HEK293T (cell line): ENCODE data around the gene UBB.

Source experiments
- CTCF ChIA-PET: fragments of 350-600 bp; formaldehyde crosslinking; extraction: SDS; loops from one replicate; lab custom pipeline; 2021; ENCODE audit warnings: antibody characterized with exemption, inconsistent platforms; lab: Yijun Ruan, JAX
- POLR2A ChIA-PET: fragments of 350-600 bp; formaldehyde crosslinking; extraction: SDS; loops from one replicate; lab custom pipeline; 2020; ENCODE audit warnings: antibody characterized with exemption, inconsistent platforms; lab: Yijun Ruan, JAX
- DNase-seq: peaks from one replicate; pipeline ENCODE4 v3.0.0; 2012; ENCODE audit warnings: mixed read lengths; ENCODE audit errors: extremely low spot score
- ARNT ChIP-seq: fragments of 450-650 bp; IDR thresholded peaks from 2 replicates; pipeline ENCODE4 v1.6.1; 2017; ENCODE audit warnings: mild to moderate bottlenecking
- BHLHE40 ChIP-seq: fragments of 450-650 bp; IDR thresholded peaks from 2 replicates; pipeline ENCODE4 v1.6.1; 2016; ENCODE audit warnings: mild to moderate bottlenecking, moderate library complexity, borderline replicate concordance
- CTBP1 ChIP-seq: fragments of 450-650 bp; IDR thresholded peaks from 2 replicates; pipeline ENCODE4 v1.6.1; 2016; ENCODE audit warnings: borderline replicate concordance
- ELF4 ChIP-seq: fragments of 450-650 bp; IDR thresholded peaks from 2 replicates; pipeline ENCODE4 v1.6.1; 2017; ENCODE audit warnings: antibody characterized with exemption
- FOXA1 ChIP-seq: fragments of 450-650 bp; IDR thresholded peaks from 2 replicates; pipeline ENCODE4 v1.6.1; 2016; ENCODE audit warnings: mild to moderate bottlenecking
- FOXK2 ChIP-seq: fragments of 450-650 bp; IDR thresholded peaks from 2 replicates; pipeline ENCODE4 v1.6.1; 2016; ENCODE audit warnings: mild to moderate bottlenecking
- FOXM1 ChIP-seq: fragments of 450-650 bp; IDR thresholded peaks from 2 replicates; pipeline ENCODE4 v1.6.1; 2017; ENCODE audit warnings: mild to moderate bottlenecking, borderline replicate concordance
- HDGF ChIP-seq: fragments of 450-650 bp; IDR thresholded peaks from 2 replicates; pipeline ENCODE4 v1.6.1; 2017; ENCODE audit warnings: antibody characterized with exemption, borderline replicate concordance
- L3MBTL2 ChIP-seq: fragments of 450-650 bp; conservative IDR thresholded peaks from 2 replicates; pipeline ENCODE4 v1.6.1; 2016; ENCODE audit warnings: mild to moderate bottlenecking
- LEF1 ChIP-seq: fragments of 450-650 bp; IDR thresholded peaks from 2 replicates; pipeline ENCODE4 v1.6.1; 2017; ENCODE audit warnings: mild to moderate bottlenecking, borderline replicate concordance
- NFRKB ChIP-seq: fragments of 450-650 bp; IDR thresholded peaks from 2 replicates; pipeline ENCODE4 v1.6.1; 2016; ENCODE audit warnings: mild to moderate bottlenecking, moderate library complexity
- PKNOX1 ChIP-seq: fragments of 450-650 bp; IDR thresholded peaks from 2 replicates; pipeline ENCODE4 v1.6.1; 2016
- SP1 ChIP-seq: fragments of 450-650 bp; IDR thresholded peaks from 2 replicates; pipeline ENCODE4 v1.6.1; 2017
- SUZ12 ChIP-seq: fragments of 450-650 bp; IDR thresholded peaks from 2 replicates; pipeline ENCODE4 v1.6.1; 2016; ENCODE audit warnings: mild to moderate bottlenecking
- TARDBP ChIP-seq: fragments of 450-650 bp; IDR thresholded peaks from 2 replicates; pipeline ENCODE4 v1.6.1; 2016
- ZNF384 ChIP-seq: fragments of 450-650 bp; IDR thresholded peaks from 2 replicates; pipeline ENCODE4 v1.6.1; 2016

Gene UBB

DNA sequence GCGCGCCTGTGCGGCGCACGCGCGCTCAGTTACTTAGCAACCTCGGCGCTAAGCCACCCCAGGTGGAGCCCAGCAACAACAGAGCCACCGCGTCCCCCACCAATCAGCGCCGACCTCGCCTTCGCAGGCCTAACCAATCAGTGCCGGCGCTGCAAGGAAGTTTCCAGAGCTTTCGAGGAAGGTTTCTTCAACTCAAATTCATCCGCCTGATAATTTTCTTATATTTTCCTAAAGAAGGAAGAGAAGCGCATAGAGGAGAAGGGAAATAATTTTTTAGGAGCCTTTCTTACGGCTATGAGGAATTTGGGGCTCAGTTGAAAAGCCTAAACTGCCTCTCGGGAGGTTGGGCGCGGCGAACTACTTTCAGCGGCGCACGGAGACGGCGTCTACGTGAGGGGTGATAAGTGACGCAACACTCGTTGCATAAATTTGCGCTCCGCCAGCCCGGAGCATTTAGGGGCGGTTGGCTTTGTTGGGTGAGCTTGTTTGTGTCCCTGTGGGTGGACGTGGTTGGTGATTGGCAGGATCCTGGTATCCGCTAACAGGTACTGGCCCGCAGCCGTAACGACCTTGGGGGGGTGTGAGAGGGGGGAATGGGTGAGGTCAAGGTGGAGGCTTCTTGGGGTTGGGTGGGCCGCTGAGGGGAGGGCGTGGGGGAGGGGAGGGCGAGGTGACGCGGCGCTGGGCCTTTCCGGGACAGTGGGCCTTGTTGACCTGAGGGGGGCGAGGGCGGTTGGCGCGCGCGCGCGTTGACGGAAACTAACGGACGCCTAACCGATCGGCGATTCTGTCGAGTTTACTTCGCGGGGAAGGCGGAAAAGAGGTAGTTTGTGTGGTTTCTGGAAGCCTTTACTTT, at the start of gene UBB:
Gene UBB (plus strand): TSS at position 452 of the 856 bp plus-strand sequence. CDS start 817 bp downstream, outside the sequence.
- DNase-seq: peak; percentile 89
- TF ChIP-seq SP1 (no peak), FOXA1 (no peak), PKNOX1 (peak; percentile 91), NFRKB (peak; percentile 79), LEF1 (peak; percentile 75; the same call in 1 of the 2 replicates), L3MBTL2 (peak; percentile 80), HDGF (no peak), CTBP1 (peak; percentile 45), FOXK2 (no peak; the same call in 1 of the 2 replicates), ARNT (no peak; the same call in none of the 2 replicates), TARDBP (0 out of 2 replicates have a peak, but pooled peaks have one; percentile 55), SUZ12 (no peak), ELF4 (peak; percentile 61), ZNF384 (no peak), FOXM1 (peak; percentile 60; the same call in 1 of the 2 replicates)
- CTCF ChIA-PET: interaction anchor here (0.6 to 1.0 kb wide), 2 partner anchors 9 to 17 kb away, joined by 3 to 6 read pairs; no protein-coding TSS in a partner anchor
- POLR2A ChIA-PET: interaction anchor here (0.6 to 4.4 kb wide), 43 partner anchors 8 to 381 kb away, joined by 3 to 69 read pairs (median 4); partner anchors contain the start of genes CENPV, LRRC75A, NCOR1 and PIGL

- CTCF ChIA-PET: interaction anchor here (0.6 to 2.3 kb wide), 2 partner anchors 20 to 25 kb away, joined by 5 to 8 read pairs; no protein-coding TSS in a partner anchor
- no peak for TF ChIP-seq FOXK2
- TF ChIP-seq FOXM1: no peak
- TF ChIP-seq SUZ12: no peak
- no peak for TF ChIP-seq L3MBTL2
- no peak for TF ChIP-seq CTBP1
- no peak for TF ChIP-seq ZNF384
- no peak for TF ChIP-seq ELF4
- TF ChIP-seq FOXA1: no peak
- no peak for TF ChIP-seq NFRKB
- TF ChIP-seq HDGF: no peak
- no peak for TF ChIP-seq ARNT
- TF ChIP-seq LEF1: no peak
- TF ChIP-seq TARDBP: no peak
- no peak for TF ChIP-seq PKNOX1
- TF ChIP-seq BHLHE40: no peak
- TF ChIP-seq SP1: no peak
- POLR2A ChIA-PET: interaction anchor here (1.2 kb wide), 1 partner anchor 14 kb away, joined by 5 read pairs; the partner anchor contains the start of gene CENPV
- DNase-seq: no peak
These were observed 42.5 kb upstream of the UBB start for GRCh38 chr17:16338391-16338790.

DNA sequence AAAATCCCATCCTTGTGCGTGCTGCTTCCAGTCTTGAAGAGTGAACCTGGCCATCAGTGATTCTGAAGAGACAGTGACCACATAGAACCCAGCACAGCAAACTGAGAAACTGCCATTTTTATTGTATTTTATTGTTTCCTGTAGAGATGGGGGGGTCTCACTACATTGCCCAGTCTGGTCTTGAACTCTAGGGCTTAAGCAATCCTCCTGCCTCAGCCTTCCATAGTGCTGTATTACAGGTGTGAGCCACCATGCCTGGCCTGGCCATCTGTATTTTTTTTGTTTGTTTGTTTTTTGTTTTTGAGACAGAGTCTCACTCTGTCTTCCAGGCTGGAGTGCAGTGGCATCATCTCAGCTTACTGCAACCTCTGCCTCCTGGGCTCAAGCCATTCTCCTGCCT, 41.5 kb upstream of the UBB start:
- CTCF ChIA-PET: interaction anchor here (2.3 kb wide), 1 partner anchor 24 kb away, joined by 8 read pairs; no protein-coding TSS in a partner anchor
- POLR2A ChIA-PET: interaction anchor here (0.9 to 4.9 kb wide), 2 partner anchors 13 to 41 kb away, joined by 4 to 33 read pairs; partner anchors contain the start of genes CENPV and UBB
- TF ChIP-seq CTBP1 (no peak), FOXM1 (no peak), NFRKB (no peak), L3MBTL2 (no peak), BHLHE40 (no peak), LEF1 (no peak), PKNOX1 (no peak), ELF4 (no peak), FOXA1 (no peak), SP1 (no peak), ZNF384 (no peak), HDGF (no peak), SUZ12 (no peak), TARDBP (no peak), ARNT (no peak)
- DNase-seq: no peak

- DNase-seq: no peak
- ChIA-PET CTCF (interaction anchor here (2.3 kb wide), 1 partner anchor 24 kb away, joined by 8 read pairs; no protein-coding TSS in a partner anchor), POLR2A (interaction anchor here (0.9 to 4.9 kb wide), 2 partner anchors 12 to 41 kb away, joined by 4 to 33 read pairs; partner anchors contain the start of genes CENPV and UBB)
- no peak for TF ChIP-seq FOXK2
- TF ChIP-seq ELF4: no peak
- TF ChIP-seq PKNOX1: no peak
- no peak for TF ChIP-seq FOXM1
- no peak for TF ChIP-seq LEF1
- TF ChIP-seq CTBP1: no peak
- TF ChIP-seq NFRKB: no peak
- TF ChIP-seq BHLHE40: no peak
- no peak for TF ChIP-seq ZNF384
- no peak for TF ChIP-seq SUZ12
- TF ChIP-seq TARDBP: no peak
These were observed 40.9 kb upstream of the UBB start for GRCh38 chr17:16339959-16340358.

DNA sequence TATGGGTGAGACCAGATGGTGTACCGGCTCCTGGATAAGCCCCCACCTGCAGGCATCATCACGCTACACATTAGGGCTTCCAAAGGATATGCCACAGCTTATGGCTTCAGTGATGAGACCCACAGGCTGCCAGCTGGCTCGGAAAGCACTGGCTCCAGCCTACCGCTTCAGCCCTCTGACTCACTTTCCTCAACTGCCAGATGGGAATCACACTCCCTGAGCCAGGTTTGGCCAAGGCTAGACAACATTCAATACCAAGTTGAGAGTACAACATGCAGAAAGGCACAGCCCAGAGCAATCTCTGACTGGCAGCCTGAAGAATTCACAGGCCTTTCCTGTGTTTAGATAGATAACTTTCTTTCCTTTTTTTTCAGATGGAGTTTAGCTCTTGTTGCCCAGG, 37.9 kb upstream of the UBB start:
- ChIA-PET POLR2A (interaction anchor here (4.9 kb wide), 1 partner anchor 9 kb away, joined by 33 read pairs; the partner anchor contains the start of gene CENPV), CTCF (interaction anchor here (1.0 kb wide), 1 partner anchor 39 kb away, joined by 4 read pairs; no protein-coding TSS in a partner anchor)
- TF ChIP-seq PKNOX1 (no peak), FOXA1 (no peak), ELF4 (no peak), ZNF384 (no peak), ARNT (no peak), TARDBP (no peak), NFRKB (no peak), SP1 (no peak), FOXM1 (no peak), L3MBTL2 (no peak), BHLHE40 (no peak), CTBP1 (no peak)
- no peak for DNase-seq
